ENCODE measurements around the gene ZNF692.
A peak's percentile ranks its signal among the peaks of the same experiment; 100 is the strongest.

Gene ZNF692

DNA sequence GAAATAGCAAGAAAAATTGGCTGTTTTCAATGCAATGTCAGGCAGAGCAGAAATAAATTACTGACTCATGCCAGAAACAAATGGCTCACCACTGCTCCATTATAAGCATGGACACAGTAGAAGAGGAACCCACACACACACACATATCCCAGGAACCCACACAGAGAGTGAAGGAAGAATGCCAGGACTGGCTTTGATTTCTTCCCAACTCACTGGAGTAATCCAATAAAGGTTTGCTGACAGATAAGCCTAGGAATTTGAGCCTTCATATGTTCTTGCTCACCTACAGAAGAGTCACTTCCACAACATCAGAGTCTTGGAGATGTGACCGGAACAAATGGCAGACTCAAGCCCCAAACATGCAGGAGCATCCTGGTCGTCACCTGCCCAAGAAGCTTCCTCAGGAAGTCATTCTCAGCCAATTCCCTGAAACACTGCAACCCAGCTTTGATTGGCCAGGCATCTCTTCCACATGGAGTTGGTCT is 35.3 kb downstream of the ZNF692 start:
- Histone ChIP-seq H3K79me2 (ENCODE audit: insufficient read depth, low read length) (peaks cover 51% of the 10 kb centered on the region), H4K20me1 (ENCODE audit: low read depth, low read length) (no peaks in the 10 kb centered on the region), H2AFZ (ENCODE audit: low read depth, low read length, severe bottlenecking) (no peak overlapping the region), H3F3A (ENCODE audit: insufficient read depth) (0 out of 2 replicates have a peak, but pooled peaks cover 3% of the 10 kb centered on the region), H3K4me2 (ENCODE audit: low read depth, low read length, poor library complexity, severe bottlenecking) (peak overlapping the region; percentile 82), H3K27ac (ENCODE audit: low read depth, low read length) (no peak overlapping the region), H3K9me3 (ENCODE audit: insufficient read depth, low read length) (no peaks in the 10 kb centered on the region), H3K4me3 (ENCODE audit: insufficient read depth, low read length, poor library complexity, severe bottlenecking) (no peak overlapping the region), H3K9me2 (replicated peaks; ENCODE audit: insufficient read depth, low read length) (no peaks in the 10 kb centered on the region), H3K36me3 (ENCODE audit: low read length) (no peaks in the 10 kb centered on the region), H3K9ac (ENCODE audit: low read length) (no peak overlapping the region), H3K27me3 (ENCODE audit: low read length) (no peaks in the 10 kb centered on the region)
- TF ChIP-seq, protein P1, sequence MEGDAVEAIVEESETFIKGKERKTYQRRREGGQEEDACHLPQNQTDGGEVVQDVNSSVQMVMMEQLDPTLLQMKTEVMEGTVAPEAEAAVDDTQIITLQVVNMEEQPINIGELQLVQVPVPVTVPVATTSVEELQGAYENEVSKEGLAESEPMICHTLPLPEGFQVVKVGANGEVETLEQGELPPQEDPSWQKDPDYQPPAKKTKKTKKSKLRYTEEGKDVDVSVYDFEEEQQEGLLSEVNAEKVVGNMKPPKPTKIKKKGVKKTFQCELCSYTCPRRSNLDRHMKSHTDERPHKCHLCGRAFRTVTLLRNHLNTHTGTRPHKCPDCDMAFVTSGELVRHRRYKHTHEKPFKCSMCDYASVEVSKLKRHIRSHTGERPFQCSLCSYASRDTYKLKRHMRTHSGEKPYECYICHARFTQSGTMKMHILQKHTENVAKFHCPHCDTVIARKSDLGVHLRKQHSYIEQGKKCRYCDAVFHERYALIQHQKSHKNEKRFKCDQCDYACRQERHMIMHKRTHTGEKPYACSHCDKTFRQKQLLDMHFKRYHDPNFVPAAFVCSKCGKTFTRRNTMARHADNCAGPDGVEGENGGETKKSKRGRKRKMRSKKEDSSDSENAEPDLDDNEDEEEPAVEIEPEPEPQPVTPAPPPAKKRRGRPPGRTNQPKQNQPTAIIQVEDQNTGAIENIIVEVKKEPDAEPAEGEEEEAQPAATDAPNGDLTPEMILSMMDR (IDR thresholded peaks at IDR 0.05; ENCODE audit: insufficient read depth, low read length, poor library complexity, severe bottlenecking): no peak
- no peak for TF ChIP-seq EZH2phosphoT487 (conservative IDR thresholded peaks at IDR 0.05; ENCODE audit: low read length)

GRCh38 chr1:248822148-248823032 is 36.5 kb downstream of the ZNF692 start:
- TF ChIP-seq, protein P1 (IDR thresholded peaks at IDR 0.05; ENCODE audit: insufficient read depth, low read length, poor library complexity, severe bottlenecking): no peak
- no peak for TF ChIP-seq EZH2phosphoT487 (conservative IDR thresholded peaks at IDR 0.05; ENCODE audit: low read length)
- Histone ChIP-seq H3K27me3 (ENCODE audit: low read length) (no peaks in the 10 kb centered on the region), H3K9ac (ENCODE audit: low read length) (no peak overlapping the region), H3K4me3 (ENCODE audit: insufficient read depth, low read length, poor library complexity, severe bottlenecking) (no peak overlapping the region), H3K4me2 (ENCODE audit: low read depth, low read length, poor library complexity, severe bottlenecking) (peak overlapping the region; percentile 82), H3K27ac (ENCODE audit: low read depth, low read length) (no peak overlapping the region), H3K9me3 (ENCODE audit: insufficient read depth, low read length) (no peaks in the 10 kb centered on the region), H3F3A (ENCODE audit: insufficient read depth) (0 out of 2 replicates have a peak, but pooled peaks cover 3% of the 10 kb centered on the region), H4K20me1 (ENCODE audit: low read depth, low read length) (no peaks in the 10 kb centered on the region), H2AFZ (ENCODE audit: low read depth, low read length, severe bottlenecking) (no peak overlapping the region), H3K9me2 (replicated peaks; ENCODE audit: insufficient read depth, low read length) (no peaks in the 10 kb centered on the region), H3K36me3 (ENCODE audit: low read length) (no peaks in the 10 kb centered on the region), H3K79me2 (ENCODE audit: insufficient read depth, low read length) (peaks cover 51% of the 10 kb centered on the region)

DNA sequence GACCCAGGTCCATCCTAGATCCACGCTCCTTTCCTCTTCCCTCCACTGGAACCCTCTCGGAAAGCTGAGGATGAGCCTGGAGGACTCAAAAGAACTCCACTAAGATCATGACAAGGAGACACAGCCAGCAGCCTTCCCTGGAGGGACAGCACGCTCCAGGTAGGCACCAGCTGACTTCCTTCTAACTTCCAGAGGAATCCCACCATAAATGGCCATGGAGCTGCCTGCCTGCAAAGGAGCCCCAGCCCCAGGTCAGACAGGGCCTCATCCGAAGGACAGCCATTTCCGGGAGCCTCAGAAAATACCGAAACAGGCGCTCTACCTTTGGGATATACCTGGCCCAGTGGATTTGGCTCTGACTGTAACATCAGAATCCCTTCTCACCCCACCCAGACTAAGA is 37.2 kb downstream of the ZNF692 start:
- Histone ChIP-seq H2AFZ (ENCODE audit: low read depth, low read length, severe bottlenecking) (no peak overlapping the region), H3K27me3 (ENCODE audit: low read length) (no peaks in the 10 kb centered on the region), H3K4me3 (ENCODE audit: insufficient read depth, low read length, poor library complexity, severe bottlenecking) (no peak overlapping the region), H3K27ac (ENCODE audit: low read depth, low read length) (no peak overlapping the region), H3K9me2 (replicated peaks; ENCODE audit: insufficient read depth, low read length) (no peaks in the 10 kb centered on the region), H3K4me2 (ENCODE audit: low read depth, low read length, poor library complexity, severe bottlenecking) (no peak overlapping the region), H3K9ac (ENCODE audit: low read length) (no peak overlapping the region), H3K36me3 (ENCODE audit: low read length) (no peaks in the 10 kb centered on the region), H3F3A (ENCODE audit: insufficient read depth) (0 out of 2 replicates have a peak, but pooled peaks cover 3% of the 10 kb centered on the region), H4K20me1 (ENCODE audit: low read depth, low read length) (no peaks in the 10 kb centered on the region), H3K9me3 (ENCODE audit: insufficient read depth, low read length) (no peaks in the 10 kb centered on the region), H3K79me2 (ENCODE audit: insufficient read depth, low read length) (peaks cover 51% of the 10 kb centered on the region)
- TF ChIP-seq EZH2phosphoT487 (conservative IDR thresholded peaks at IDR 0.05; ENCODE audit: low read length): no peak
- TF ChIP-seq, protein P1 (IDR thresholded peaks at IDR 0.05; ENCODE audit: insufficient read depth, low read length, poor library complexity, severe bottlenecking): no peak

Data from SU-DHL-6 (cell line).